CD4-positive, alpha-beta T cell treated with Interleukin-21 for 1 hour (primary cell): ENCODE data around the gene SELENOV.
"Not testable (repeated sequence)": the region's sequence is repeated elsewhere in the genome, so short reads cannot be mapped to it uniquely, and the experiment has no call there.

ENCODE experiments used
- DNase-seq: peaks from one replicate; pipeline ENCODE4 v3.0.0-alpha.2; 2020

The SELENOV gene, protein sequence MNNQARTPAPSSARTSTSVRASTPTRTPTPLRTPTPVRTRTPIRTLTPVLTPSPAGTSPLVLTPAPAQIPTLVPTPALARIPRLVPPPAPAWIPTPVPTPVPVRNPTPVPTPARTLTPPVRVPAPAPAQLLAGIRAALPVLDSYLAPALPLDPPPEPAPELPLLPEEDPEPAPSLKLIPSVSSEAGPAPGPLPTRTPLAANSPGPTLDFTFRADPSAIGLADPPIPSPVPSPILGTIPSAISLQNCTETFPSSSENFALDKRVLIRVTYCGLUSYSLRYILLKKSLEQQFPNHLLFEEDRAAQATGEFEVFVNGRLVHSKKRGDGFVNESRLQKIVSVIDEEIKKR

GRCh38 chr19:39514840-39515550 is at the start of gene SELENOV:
Gene SELENOV (plus strand): TSS chr19:39515139. CDS start chr19:39515213, 74 bp downstream.
- no peak for DNase-seq

GRCh38 chr19:39465956-39466747 is 48.8 kb upstream of the SELENOV start:
- no peak for DNase-seq

DNA sequence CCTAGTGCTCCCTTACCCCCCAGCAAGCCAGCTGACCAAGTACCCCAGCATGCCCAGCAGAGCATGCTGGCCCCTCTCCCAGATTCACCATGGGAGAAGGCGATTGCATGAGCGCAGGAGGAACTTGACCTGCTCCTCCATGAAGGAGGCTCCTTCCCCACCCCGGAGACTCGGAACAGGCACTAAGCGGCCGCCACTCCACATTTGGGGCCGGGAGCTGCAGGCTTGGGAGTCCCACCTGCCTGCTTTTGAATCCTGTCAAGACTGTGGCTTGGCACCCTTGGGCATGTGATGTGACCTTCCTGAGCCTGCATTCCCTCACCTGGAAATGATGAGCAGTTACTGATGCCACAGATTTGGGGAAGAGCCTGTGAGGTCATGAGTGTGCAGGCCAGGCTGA is 47.0 kb upstream of the SELENOV start:
- no peak for DNase-seq

- DNase-seq, result no peak
Observed at GRCh38 chr19:39469036-39469435, 45.9 kb upstream of the SELENOV start.

- DNase-seq, result no peak
Observed at GRCh38 chr19:39469567-39469966, 45.4 kb upstream of the SELENOV start.

GRCh38 chr19:39470724-39471339 is 44.1 kb upstream of the SELENOV start:
- DNase-seq, result no peak

DNA sequence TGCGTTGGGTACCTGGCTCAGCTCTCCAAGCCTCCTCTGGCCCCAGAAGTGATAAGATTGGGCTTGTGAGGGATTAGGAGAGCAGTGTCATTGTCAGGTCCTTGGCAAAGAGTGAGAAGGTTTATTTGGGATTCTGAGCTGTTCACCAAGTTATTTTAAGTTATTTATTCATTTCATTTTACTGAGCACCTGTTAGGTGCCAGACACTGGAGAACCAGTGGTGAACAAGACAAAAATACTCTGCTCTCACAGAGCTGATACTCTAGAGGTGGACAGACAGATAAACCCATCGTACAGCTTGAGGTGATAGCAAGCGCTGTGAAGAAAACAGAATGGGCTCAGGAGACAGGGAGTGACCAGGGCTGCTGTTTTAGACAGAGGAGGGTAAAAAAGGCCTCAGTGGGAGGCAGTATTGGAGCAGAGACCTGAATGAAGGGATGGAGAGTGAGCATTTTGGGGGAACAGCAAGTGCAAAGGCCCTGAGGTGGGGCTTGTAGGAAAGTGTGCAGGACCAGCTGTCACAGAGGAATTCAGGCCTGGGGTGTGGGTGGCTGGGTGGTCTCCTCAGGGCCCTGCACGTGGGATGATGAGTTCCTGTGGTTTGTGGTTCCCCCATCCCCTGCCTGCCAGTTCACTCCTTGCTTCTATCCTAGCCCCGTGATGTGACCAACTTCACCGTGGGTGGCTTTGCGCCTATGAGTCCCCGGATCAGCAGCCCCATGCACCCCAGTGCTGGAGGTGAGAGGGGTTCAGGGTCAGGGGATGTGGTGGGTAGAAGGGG is 43.0 kb upstream of the SELENOV start:
- no peak for DNase-seq

GRCh38 chr19:39472746-39473442 is 42.0 kb upstream of the SELENOV start:
- DNase-seq, result no peak

- no peak for DNase-seq
Observed at GRCh38 chr19:39473443-39473960, 41.4 kb upstream of the SELENOV start.

DNA sequence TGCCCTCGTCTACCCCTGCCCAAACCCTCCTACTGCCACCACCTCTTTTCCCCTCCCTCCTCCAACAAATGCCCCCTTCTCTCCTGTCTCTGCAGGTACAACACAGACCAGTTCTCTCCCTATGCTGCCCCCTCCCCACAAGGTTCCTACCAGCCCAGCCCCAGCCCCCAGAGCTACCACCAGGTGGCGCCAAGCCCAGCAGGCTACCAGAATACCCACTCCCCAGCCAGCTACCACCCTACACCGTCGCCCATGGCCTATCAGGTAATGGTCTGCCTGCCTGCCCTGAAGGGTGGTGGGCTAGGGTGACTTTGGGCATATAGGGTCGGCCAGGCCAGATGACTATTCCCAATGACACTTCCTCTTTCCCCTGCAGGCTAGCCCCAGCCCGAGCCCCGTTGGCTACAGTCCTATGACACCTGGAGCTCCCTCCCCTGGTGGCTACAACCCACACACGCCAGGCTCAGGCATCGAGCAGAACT is 40.8 kb upstream of the SELENOV start:
- DNase-seq, result peak; percentile 77

DNA sequence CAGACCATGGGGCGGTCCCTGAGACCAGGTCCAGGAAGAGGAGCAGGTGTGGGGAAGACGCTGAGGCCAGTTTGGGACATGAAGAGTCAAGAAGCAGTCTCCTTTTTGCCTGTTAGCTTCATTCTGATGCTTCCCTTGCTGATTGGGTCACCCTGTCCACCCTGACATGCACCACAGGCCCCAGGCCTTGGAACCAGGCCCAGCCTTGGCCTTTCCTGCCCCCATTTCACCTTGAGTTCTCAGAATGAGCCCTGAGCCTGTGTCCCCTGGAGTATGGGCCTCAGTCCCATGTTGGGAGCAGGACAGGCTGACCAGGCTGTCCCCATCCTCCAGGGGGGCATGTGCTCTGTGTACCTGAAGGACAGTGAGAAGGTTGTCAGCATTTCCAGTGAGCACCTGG is 39.2 kb upstream of the SELENOV start:
- no peak for DNase-seq

DNA sequence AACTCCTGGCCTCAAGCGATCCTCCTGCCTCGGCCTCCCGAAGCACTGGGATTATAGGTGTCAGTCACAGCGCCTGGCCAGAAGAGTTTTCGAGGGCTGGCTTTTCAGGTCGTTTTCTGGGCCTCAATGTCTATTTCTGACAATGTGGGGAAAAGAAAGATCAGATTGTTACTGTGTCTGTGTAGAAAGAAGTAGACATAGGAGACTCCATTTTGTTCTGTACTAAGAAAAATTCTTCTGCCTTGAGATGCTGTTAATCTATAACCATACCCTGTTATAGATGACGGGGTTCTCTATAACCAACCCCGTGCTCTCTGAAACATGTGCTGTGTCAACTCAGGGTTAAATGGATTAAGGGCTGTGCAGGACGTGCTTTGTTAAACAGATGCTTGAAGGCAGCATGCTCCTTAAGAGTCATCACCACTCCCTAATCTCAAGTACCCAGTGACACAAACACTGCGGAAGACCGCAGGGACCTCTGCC is 35.6 kb upstream of the SELENOV start:
- DNase-seq, result not testable (repeated sequence)

GRCh38 chr19:39479916-39480315 is 35.0 kb upstream of the SELENOV start:
- no peak for DNase-seq

DNA sequence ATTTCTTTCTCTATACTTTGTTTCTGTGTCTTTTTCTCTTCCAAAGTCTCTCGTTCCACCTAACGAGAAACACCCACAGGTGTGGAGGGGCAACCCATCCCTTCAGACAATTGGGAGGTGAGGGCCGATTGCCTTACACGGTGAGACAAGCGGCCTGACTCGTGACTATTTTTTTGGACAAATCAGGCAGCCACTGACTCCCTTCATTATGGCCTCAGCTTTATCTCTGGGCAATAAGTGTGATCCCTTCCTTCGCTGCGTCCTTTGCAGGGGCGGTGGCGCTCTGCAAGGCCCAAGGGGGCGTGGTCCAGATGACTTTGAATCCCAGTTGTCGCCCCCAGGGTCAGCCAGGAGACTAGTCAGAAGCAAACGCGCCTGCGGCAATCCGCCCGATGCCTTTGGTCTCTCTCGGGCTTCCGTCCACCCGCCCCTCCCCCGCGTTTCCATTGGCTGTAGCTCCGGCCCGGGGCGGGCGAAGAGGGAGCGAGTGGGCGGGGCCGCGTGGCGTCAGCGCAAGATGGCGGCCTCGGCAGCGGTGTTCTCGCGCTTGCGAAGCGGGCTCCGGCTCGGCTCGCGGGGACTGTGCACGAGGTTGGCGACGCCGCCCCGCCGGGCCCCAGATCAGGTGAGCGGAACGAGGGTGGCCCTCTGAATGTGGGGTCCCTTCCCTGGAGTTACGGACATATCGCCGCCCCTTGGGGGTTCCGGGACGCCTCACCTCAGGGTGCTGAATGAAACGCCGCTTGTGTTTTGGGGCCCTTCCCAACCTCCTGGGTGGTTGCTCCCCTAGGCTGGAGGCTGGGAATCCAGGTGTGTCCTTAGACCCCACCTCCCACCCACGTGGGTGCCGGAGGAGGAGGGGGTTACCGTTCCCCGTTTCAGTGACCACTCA is 34.4 kb upstream of the SELENOV start, which contains the start of gene TIMM50:
Gene TIMM50 (plus strand): TSS at position 502 of the 892 bp plus-strand sequence. CDS start 16 bp downstream, at position 518.
- DNase-seq, result peak; percentile 97

DNA sequence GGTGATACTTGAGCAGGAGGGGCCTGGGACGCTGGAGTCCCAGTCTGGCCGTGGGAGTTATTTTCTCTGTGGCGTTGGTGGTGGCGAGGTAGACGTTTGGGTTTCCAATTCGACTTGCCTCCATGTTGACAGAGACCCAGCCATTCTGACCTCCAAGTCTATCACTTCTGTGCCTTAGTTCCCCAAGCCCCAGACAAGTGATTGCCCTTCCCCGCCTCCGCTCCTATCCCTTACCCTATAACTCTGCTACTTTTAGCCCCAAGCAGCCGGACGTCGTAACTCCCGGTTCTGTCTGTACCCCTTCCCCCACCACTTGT is 33.8 kb upstream of the SELENOV start:
- DNase-seq, result no peak

GRCh38 chr19:39481676-39482075 is 33.3 kb upstream of the SELENOV start:
- DNase-seq, result no peak

DNA sequence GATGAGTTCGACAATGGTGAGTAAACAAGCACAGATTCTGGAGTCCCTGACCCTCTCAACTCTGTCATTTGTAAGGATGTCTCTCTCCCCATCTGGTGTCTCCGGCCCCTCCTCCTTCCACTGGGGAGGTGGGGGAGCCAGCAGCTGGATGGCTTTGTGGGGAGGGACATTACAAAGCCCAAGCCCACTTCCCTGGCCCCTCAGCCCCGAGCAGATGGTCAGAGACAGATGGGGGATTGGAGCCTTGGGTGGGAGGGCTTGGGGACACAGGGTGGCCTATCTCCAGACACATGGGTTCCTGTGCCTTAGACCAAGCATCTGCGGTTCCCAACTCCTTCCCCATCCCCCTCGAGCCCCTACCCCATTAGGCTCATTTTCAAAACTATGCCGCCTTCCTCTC is 31.8 kb upstream of the SELENOV start:
- no peak for DNase-seq

DNA sequence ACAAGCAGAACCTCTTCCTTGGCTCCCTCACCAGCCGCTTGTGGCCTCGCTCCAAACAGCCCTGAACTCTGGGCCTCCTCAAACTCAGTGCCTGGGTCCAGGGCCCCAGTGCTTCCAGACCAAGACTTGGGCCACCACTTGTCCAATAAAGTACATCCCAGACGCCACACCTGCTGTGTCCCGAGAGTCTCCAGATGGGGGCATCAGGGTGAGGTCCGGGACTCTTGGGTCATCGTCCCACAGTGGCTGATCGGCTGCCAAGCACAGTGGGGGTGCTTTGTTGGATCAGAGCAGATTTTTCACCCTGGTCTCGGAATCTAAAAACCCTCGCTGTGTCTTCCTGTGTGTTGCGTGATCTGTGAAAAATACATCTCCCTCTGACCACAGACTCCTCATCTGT is 25.2 kb upstream of the SELENOV start:
- DNase-seq, result no peak

DNA sequence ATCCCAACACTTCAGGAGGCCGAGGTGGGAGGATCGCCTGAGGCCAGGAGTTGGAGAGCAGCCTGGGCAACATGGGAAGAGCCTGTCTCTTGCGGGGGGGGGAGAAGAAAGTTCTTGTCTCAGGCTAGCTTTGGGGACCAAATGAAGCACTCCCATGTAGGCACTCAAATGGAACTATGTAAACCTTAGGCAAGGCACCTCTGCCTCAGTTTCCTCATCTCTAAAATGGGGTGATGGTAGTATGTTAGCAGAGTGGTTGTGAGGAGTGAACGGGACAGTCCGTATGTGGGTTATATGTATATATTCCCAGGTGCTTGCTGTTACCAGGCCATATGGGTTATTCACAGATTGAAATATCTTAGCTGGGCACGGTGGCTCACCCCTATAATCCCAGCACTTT is 22.7 kb upstream of the SELENOV start:
- DNase-seq, result no peak

DNA sequence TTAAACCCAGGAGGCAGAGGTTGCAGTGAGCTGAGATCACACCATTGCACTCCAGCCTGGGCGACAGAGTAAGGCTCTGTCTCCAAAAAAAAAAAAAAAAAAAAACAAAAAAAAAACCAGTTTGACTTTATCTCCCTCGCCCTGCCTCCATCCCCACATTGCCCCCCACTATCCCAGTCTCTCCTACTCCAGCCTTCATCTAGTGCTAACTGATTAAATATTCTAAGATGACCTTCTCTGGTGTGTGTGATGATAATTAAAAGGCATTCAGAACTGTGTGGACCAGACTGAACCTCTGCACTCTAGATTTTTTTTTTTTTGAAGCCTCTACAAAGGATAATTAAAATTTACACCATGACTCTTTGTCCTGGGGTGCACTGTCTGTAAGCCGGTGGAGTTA is 22.2 kb upstream of the SELENOV start:
- no peak for DNase-seq
